PFSK-1 (cell line): ENCODE results near the gene TTN.

ENCODE experiments used
- FOXP2 ChIP-seq: optimal IDR thresholded peaks from 2 replicates; pipeline ENCODE3; 2011; ENCODE audit warnings: borderline replicate concordance, control low read depth, inconsistent platforms; ENCODE audit not compliant: insufficient read depth; ENCODE audit errors: extremely low read length, extremely low read depth
- POLR2AphosphoS5 ChIP-seq: IDR thresholded peaks from 2 replicates; pipeline ENCODE4 v1.6.1; 2012; ENCODE audit warnings: low read depth, mild to moderate bottlenecking, control low read depth, low read length, moderate library complexity
- REST ChIP-seq, 2 experiments: IDR thresholded peaks; 2 replicates each; pipeline versions ENCODE4 v1.6.1 to v1.8.0; 2011 to 2012; ENCODE audit warnings: low read depth in 2 of 2, low read length in 2 of 2, control low read depth in 1 of 2, inconsistent platforms in 1 of 2, mild to moderate bottlenecking in 1 of 2, moderate library complexity in 1 of 2; ENCODE audit not compliant: insufficient read depth in 1 of 2
- SIN3A ChIP-seq: IDR thresholded peaks from 2 replicates; pipeline ENCODE4 v1.6.1; 2012; ENCODE audit warnings: mild to moderate bottlenecking, low read length, moderate library complexity, borderline replicate concordance; ENCODE audit not compliant: insufficient read depth
- TAF1 ChIP-seq: IDR thresholded peaks from 2 replicates; pipeline ENCODE4 v1.6.1; 2012; ENCODE audit warnings: low read length, control low read depth, borderline replicate concordance; ENCODE audit not compliant: insufficient read depth

The TTN gene

DNA sequence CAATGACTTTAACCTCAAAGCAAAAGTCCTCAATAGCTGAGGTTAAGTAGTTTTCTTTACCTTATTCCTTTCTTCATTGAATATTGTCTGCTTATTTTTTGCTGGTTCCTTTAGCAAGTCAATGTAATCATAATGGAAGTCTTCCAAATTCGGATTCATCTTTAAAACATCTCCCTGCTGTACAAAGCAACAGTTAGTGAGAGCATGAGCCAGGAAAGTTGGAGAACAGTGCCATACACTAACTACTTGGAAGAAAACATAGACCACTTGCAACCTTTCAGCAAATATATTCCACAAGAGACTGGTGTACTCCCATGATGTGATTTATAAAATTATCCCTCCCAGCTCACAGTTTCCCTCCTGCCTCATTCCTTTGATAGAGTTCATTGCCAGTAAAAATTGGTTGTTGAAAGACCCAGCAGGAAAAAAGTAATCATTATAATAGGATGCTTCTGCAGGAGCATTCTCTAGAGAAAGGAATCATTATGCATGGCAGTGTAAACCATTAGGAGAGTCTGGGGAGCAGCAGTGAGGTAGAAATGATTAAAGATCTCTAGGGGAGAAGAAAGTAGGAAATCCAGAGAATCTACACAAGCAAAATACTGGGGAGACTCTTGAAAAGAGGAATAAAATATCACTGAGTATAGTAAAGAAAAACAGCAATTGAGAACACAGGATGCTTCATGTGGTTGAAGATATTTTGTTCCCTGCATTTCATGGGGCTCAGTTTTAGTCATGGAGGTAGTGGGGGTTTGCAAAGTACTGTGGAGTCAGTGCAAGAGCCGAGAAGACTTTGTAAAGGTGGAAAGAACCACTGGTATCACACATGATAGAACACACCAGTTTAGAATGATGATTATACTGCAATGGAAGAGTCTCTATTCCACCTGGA, 38.6 kb upstream of the TTN start:
- TF ChIP-seq FOXP2, result no peak
- TF ChIP-seq TAF1, result no peak

- TF ChIP-seq REST (IDR thresholded peaks at IDR 0.05; ENCODE audit: insufficient read depth in 1 of 2, low read depth in 2 of 2, low read length in 2 of 2) (no peak), SIN3A (no peak), TAF1 (no peak), FOXP2 (no peak), POLR2AphosphoS5 (no peak)
Measured at GRCh38 chr2:178844701-178845100, 37.5 kb upstream of the TTN start.

DNA sequence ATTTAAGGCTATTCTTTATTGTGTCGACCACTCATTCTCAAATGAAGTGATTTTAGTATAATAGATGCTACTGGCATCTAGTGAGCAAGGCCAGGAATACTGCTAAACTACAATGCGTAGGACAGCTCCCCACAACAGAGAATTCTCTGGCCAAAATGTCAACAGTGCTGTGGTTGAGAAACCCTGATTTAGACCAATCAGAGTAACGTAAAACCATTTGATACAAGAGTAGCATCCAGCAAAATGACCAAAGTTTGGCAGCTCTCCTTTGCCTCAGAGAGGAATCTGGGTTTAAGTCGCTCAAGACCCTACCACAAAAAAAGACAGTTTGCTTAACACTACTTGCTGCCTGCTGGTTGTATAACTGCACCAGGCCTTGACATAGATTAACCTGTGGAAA, 37.0 kb upstream of the TTN start:
- TF ChIP-seq SIN3A, result no peak
- TF ChIP-seq REST (IDR thresholded peaks at IDR 0.05; ENCODE audit: insufficient read depth in 1 of 2, low read depth in 2 of 2, low read length in 2 of 2), result no peak
- TF ChIP-seq POLR2AphosphoS5, result no peak
- TF ChIP-seq TAF1, result no peak
- TF ChIP-seq FOXP2, result no peak

GRCh38 chr2:178843697-178844096, 36.5 kb upstream of the TTN start:
- no peak for TF ChIP-seq SIN3A
- TF ChIP-seq TAF1, result no peak
- no peak for TF ChIP-seq REST (IDR thresholded peaks at IDR 0.05; ENCODE audit: insufficient read depth in 1 of 2, low read depth in 2 of 2, low read length in 2 of 2)
- TF ChIP-seq POLR2AphosphoS5, result no peak
- no peak for TF ChIP-seq FOXP2

GRCh38 chr2:178836807-178837206, 29.6 kb upstream of the TTN start:
- TF ChIP-seq FOXP2, result no peak

DNA sequence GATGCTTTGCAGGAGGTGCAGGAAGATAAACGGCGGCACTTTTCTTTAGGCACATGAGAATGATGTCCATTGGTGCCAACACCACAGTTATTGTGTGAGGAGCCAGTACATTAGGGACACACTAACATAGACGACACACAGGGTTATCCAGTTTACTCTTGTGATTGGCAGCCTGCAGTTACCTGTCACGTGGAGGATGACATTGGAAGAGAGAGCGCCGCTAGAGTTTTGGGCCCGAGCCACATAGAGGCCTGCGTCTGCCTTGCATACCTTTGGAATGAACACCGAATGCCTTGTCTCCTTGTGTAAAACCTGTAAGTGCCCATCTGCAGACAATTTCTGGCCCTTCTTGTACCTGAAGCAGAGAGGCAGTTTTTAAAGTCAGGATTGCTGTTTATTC, 26.9 kb upstream of the TTN start:
- TF ChIP-seq POLR2AphosphoS5 (no peak), FOXP2 (no peak), SIN3A (no peak), REST (IDR thresholded peaks at IDR 0.05; ENCODE audit: insufficient read depth in 1 of 2, low read depth in 2 of 2, low read length in 2 of 2) (no peak), TAF1 (no peak)
